ENCODE measurements around the gene NAP1L4.

DNA sequence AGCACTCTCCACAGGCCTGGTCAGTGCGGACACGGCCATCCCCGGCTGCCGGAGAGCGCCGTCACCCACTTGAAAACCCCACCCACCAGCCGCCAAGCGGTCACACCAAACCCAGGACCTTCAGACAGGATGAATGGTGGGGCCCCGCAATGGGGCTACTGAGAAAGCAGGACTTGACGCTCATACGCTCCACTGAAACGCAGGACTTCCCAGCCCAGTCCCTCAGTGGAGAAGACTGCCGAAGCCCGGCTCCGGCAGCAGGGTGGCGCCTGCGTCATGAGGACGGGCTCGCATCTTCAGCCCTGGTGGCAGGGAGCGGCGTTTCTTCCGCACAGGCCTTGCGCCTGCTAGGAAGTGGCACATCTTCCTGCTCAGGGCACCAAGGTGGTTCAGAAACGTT, 47.6 kb downstream of the NAP1L4 start:
- TF ChIP-seq POLR2A (IDR thresholded peaks at IDR 0.05; ENCODE audit: low read depth, low read length) (no peak), MAZ (IDR thresholded peaks at IDR 0.05; ENCODE audit: borderline replicate concordance, low read depth, low read length) (no peak), SMC3 (IDR thresholded peaks at IDR 0.05; ENCODE audit: low read depth, low read length) (no peak), FOS (IDR thresholded peaks at IDR 0.05; ENCODE audit: low read depth, low read length) (no peak), MXI1 (IDR thresholded peaks at IDR 0.05; ENCODE audit: borderline replicate concordance, low read depth, low read length) (no peak), CHD1 (IDR thresholded peaks at IDR 0.05; ENCODE audit: low read depth, low read length) (no peak), RAD21 (IDR thresholded peaks at IDR 0.05; ENCODE audit: low read length) (no peak), BHLHE40 (IDR thresholded peaks at IDR 0.05; ENCODE audit: low read depth, low read length) (no peak)
- TF ChIP-seq, protein P1, sequence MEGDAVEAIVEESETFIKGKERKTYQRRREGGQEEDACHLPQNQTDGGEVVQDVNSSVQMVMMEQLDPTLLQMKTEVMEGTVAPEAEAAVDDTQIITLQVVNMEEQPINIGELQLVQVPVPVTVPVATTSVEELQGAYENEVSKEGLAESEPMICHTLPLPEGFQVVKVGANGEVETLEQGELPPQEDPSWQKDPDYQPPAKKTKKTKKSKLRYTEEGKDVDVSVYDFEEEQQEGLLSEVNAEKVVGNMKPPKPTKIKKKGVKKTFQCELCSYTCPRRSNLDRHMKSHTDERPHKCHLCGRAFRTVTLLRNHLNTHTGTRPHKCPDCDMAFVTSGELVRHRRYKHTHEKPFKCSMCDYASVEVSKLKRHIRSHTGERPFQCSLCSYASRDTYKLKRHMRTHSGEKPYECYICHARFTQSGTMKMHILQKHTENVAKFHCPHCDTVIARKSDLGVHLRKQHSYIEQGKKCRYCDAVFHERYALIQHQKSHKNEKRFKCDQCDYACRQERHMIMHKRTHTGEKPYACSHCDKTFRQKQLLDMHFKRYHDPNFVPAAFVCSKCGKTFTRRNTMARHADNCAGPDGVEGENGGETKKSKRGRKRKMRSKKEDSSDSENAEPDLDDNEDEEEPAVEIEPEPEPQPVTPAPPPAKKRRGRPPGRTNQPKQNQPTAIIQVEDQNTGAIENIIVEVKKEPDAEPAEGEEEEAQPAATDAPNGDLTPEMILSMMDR (conservative IDR thresholded peaks at IDR 0.05; ENCODE audit: low read depth, low read length), result no peak
- TF ChIP-seq, protein P2, sequence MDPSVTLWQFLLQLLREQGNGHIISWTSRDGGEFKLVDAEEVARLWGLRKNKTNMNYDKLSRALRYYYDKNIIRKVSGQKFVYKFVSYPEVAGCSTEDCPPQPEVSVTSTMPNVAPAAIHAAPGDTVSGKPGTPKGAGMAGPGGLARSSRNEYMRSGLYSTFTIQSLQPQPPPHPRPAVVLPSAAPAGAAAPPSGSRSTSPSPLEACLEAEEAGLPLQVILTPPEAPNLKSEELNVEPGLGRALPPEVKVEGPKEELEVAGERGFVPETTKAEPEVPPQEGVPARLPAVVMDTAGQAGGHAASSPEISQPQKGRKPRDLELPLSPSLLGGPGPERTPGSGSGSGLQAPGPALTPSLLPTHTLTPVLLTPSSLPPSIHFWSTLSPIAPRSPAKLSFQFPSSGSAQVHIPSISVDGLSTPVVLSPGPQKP (IDR thresholded peaks at IDR 0.05; ENCODE audit: borderline replicate concordance, low read depth, low read length), result no peak
- TF ChIP-seq, protein P3, sequence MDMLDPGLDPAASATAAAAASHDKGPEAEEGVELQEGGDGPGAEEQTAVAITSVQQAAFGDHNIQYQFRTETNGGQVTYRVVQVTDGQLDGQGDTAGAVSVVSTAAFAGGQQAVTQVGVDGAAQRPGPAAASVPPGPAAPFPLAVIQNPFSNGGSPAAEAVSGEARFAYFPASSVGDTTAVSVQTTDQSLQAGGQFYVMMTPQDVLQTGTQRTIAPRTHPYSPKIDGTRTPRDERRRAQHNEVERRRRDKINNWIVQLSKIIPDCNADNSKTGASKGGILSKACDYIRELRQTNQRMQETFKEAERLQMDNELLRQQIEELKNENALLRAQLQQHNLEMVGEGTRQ (IDR thresholded peaks at IDR 0.05; ENCODE audit: low read depth, low read length), result no peak

All from IMR-90 (cell line).